ENCODE results near the gene TMEM163. TPM values are rescaled to one million over a fixed set of nuclear protein-coding genes. Genes with fewer than 3 reads are reported as not detected.

Gene TMEM163
- total and polyA plus RNA-seq, 2 donors (not counting 3 experiments of a cell fraction or from before 2014, with no cell fraction given) = 1.0 to 2.8 TPM

GRCh38 chr2:134470561-134471168, 248.1 kb downstream of the TMEM163 start:
- FAIRE-seq (no peak), DNase-seq (ENCODE audit: low read depth, low spot score) (no peak)
- no TSS peak for BruUV-seq (replicated peaks)
- no peaks in the 10 kb centered on the region for H4K20me1 ChIP-seq (replicated peaks; ENCODE audit: control insufficient read depth, extremely low read depth, insufficient read depth, low read length)
- dilution Hi-C loops (cut with MboI; ENCODE audit: extremely low pct_ligation_motif_present, low sequenced_read_pairs) (no loop called here), intact Hi-C loops (cut with micrococcal nuclease) (no loop called here)
- no peaks in the 10 kb centered on the region for H3K4me1 ChIP-seq (ENCODE audit: control insufficient read depth, extremely low read depth, insufficient read depth, low read length)
- no peaks in the 10 kb centered on the region for H3K36me3 ChIP-seq (ENCODE audit: control insufficient read depth in 2 of 2, extremely low read depth in 1 of 2, insufficient read depth in 2 of 2, low read length in 2 of 2)
- no peaks in the 10 kb centered on the region for H3K9me3 ChIP-seq (replicated peaks; ENCODE audit: control insufficient read depth, insufficient read depth, low read length)
- no peak overlapping the region for H3K9ac ChIP-seq (replicated peaks; ENCODE audit: extremely low read depth, insufficient read depth, low read length)
- H3K27ac ChIP-seq (ENCODE audit: insufficient read depth, low read depth, low read length) = no peak overlapping the region
- no peak overlapping the region for H3K4me3 ChIP-seq (replicated peaks in 1 of 3; ENCODE audit: insufficient read depth in 1 of 3, low read depth in 1 of 3, low read length in 3 of 3)
- H3K4me2 ChIP-seq (ENCODE audit: insufficient read depth, low read length) = no peak overlapping the region
- TF ChIP-seq MAX (IDR thresholded peaks at IDR 0.05; ENCODE audit: insufficient read depth, insufficient read length) (no peak), MYC (IDR thresholded peaks at IDR 0.05; ENCODE audit: low read depth, low read length) (no peak), EZH2 (IDR thresholded peaks at IDR 0.05; ENCODE audit: borderline replicate concordance, low read depth, low read length, severe bottlenecking) (no peak), POLR2AphosphoS5 (IDR thresholded peaks at IDR 0.05; ENCODE audit: insufficient read depth, low read depth, low read length) (no peak), GATA2 (IDR thresholded peaks at IDR 0.05; ENCODE audit: insufficient read depth, insufficient read length, low read depth, low read length) (no peak), POLR2A (IDR thresholded peaks at IDR 0.05; ENCODE audit: low read depth, low read length) (no peak), JUN (IDR thresholded peaks at IDR 0.05; ENCODE audit: borderline replicate concordance, insufficient read depth, insufficient read length, low read depth) (no peak)
- TF ChIP-seq, protein P1, sequence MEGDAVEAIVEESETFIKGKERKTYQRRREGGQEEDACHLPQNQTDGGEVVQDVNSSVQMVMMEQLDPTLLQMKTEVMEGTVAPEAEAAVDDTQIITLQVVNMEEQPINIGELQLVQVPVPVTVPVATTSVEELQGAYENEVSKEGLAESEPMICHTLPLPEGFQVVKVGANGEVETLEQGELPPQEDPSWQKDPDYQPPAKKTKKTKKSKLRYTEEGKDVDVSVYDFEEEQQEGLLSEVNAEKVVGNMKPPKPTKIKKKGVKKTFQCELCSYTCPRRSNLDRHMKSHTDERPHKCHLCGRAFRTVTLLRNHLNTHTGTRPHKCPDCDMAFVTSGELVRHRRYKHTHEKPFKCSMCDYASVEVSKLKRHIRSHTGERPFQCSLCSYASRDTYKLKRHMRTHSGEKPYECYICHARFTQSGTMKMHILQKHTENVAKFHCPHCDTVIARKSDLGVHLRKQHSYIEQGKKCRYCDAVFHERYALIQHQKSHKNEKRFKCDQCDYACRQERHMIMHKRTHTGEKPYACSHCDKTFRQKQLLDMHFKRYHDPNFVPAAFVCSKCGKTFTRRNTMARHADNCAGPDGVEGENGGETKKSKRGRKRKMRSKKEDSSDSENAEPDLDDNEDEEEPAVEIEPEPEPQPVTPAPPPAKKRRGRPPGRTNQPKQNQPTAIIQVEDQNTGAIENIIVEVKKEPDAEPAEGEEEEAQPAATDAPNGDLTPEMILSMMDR (IDR thresholded peaks at IDR 0.05; ENCODE audit: extremely low read depth in 1 of 2, insufficient read depth in 1 of 2, low read depth in 1 of 2, low read length in 2 of 2) = no peak
- no peaks in the 10 kb centered on the region for H3K9me1 ChIP-seq (replicated peaks; ENCODE audit: control insufficient read depth, extremely low read depth, insufficient read depth, low read length)
- H3K27me3 ChIP-seq (ENCODE audit: control insufficient read depth in 2 of 2, insufficient read depth in 2 of 2, low read length in 2 of 2) = peaks cover 2% of the 10 kb centered on the region in 2 experiments
- no peaks in the 10 kb centered on the region for H3K79me2 ChIP-seq (ENCODE audit: control insufficient read depth, insufficient read depth, low read length)
- ChIA-PET POLR2A (no interaction called here), CTCF (interaction anchor here (1.0 to 3.5 kb wide), 2 partner anchors 10 to 20 kb away, joined by 3 to 13 read pairs; no protein-coding TSS in a partner anchor)
- no peak overlapping the region for H2AFZ ChIP-seq (ENCODE audit: low read depth, low read length)
